Peyer's patch (tissue), 4 donors: ENCODE measurements around the gene GABRR3. TPM values are rescaled to one million over a fixed set of nuclear protein-coding genes. Genes with fewer than 3 reads are reported as not detected.

ENCODE experiments used
- DNase-seq, 3 donors: peaks; one replicate each; pipeline ENCODE4 v3.0.0-alpha.2; 2017 to 2019
- H3K27ac ChIP-seq, 4 donors: fragments of 200-600 bp; sonication (generic); one replicate each; pipeline ENCODE4 v1.5.1; 2016 to 2019
- H3K27me3 ChIP-seq, 2 donors: fragments of 200-600 bp; sonication (generic); one replicate each; pipeline ENCODE4 v1.5.1; 2019
- H3K36me3 ChIP-seq, 3 donors: fragments of 200-600 bp; sonication (generic); one replicate each; pipeline ENCODE4 v1.5.1; 2016 to 2019
- H3K4me1 ChIP-seq, 4 donors: fragments of 200-600 bp; sonication (generic); one replicate each; pipeline ENCODE4 v1.5.1; 2016 to 2019
- H3K4me3 ChIP-seq, 4 donors: fragments of 200-600 bp; sonication (generic); 1 replicate in 3 of 4; 2 replicates in 1 of 4; pipeline ENCODE4 v1.5.1; 2016 to 2019; ENCODE audit warnings: mild to moderate bottlenecking in 1 of 4
- H3K9me3 ChIP-seq, 4 donors: fragments of 200-600 bp; sonication (generic); one replicate each; pipeline ENCODE4 v1.5.1; 2016 to 2019; ENCODE audit warnings: mild to moderate bottlenecking in 1 of 4
- POLR2A ChIP-seq, 2 donors: fragments of 450-650 bp; IDR thresholded peaks; one replicate each; pipeline ENCODE4 v1.5.1; 2017; ENCODE audit warnings: antibody characterized with exemption in 2 of 2, mild to moderate bottlenecking in 2 of 2, moderate library complexity in 2 of 2
- total RNA-seq, 4 donors: library from RNA; depleted of rRNA; stranded (reverse); fragments of >200 nt; gene quantifications; one replicate each; pipeline ENCODE4 v1.1.0, GENCODE V29; 2016
- TF ChIP-seq, protein P1 (sequence below), 6 experiments: fragments of 450-650 bp in 4 of 6; fragments of 200-600 bp in 2 of 6; sonication (generic) in 1 of 6; IDR thresholded peaks; one replicate each; pipeline ENCODE4 v1.5.1; 2017 to 2019; ENCODE audit warnings: antibody characterized with exemption in 6 of 6, mild to moderate bottlenecking in 3 of 6, moderate library complexity in 1 of 6

Gene GABRR3
- total RNA-seq, 4 donors from 2014 or later = not detected

DNA sequence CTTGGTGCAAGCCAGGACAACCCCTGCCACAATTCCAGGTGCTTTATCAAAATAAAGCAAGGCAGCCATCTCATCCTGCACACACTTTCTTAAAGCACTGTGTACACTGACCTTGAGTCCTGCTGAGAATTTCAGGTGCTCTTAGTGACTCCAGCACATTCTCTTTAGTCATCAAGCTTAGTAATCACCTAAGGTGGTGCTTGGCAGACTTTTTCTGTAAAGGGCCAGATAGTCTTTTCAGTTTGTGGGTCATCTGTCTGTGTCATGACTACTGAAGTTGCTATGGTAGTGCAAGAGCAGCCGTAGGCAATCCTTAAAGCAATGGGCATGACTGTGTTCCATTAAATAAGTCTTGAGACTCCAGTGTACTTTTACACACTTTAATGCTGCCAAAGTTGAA, 99.3 kb downstream of the GABRR3 start:
- peaks cover 0 to 38% (median 0%) of the 10 kb centered on the region in 3 donors for H3K36me3 ChIP-seq
- DNase-seq = no peak

More for the DNA sequence above, 99.3 kb downstream of the GABRR3 start:
- H3K9me3 ChIP-seq = no peaks in the 10 kb centered on the region
- TF ChIP-seq, protein P1, sequence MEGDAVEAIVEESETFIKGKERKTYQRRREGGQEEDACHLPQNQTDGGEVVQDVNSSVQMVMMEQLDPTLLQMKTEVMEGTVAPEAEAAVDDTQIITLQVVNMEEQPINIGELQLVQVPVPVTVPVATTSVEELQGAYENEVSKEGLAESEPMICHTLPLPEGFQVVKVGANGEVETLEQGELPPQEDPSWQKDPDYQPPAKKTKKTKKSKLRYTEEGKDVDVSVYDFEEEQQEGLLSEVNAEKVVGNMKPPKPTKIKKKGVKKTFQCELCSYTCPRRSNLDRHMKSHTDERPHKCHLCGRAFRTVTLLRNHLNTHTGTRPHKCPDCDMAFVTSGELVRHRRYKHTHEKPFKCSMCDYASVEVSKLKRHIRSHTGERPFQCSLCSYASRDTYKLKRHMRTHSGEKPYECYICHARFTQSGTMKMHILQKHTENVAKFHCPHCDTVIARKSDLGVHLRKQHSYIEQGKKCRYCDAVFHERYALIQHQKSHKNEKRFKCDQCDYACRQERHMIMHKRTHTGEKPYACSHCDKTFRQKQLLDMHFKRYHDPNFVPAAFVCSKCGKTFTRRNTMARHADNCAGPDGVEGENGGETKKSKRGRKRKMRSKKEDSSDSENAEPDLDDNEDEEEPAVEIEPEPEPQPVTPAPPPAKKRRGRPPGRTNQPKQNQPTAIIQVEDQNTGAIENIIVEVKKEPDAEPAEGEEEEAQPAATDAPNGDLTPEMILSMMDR (IDR thresholded peaks at IDR 0.05) = no peak
- no peak for TF ChIP-seq POLR2A (IDR thresholded peaks at IDR 0.05)
- H3K4me1 ChIP-seq = no peaks in the 10 kb centered on the region
- no peak overlapping the region for H3K27ac ChIP-seq
- no peak overlapping the region for H3K4me3 ChIP-seq
- no peaks in the 10 kb centered on the region for H3K27me3 ChIP-seq

Other genes starting within 250 kb of the GABRR3 start
- 10 to 100 TPM; 11.4 to 47.0 (median 16.9) TPM for gene CRYBG3, start 213.3 kb downstream of the GABRR3 start, total RNA-seq
- gene RIOX2, start 62.9 kb downstream of the GABRR3 start, total RNA-seq = 10 to 100 TPM in 3 of 4 donors, 1 to 10 TPM in 1; 9.3 to 50.3 (median 12.6) TPM
- not detected for gene OR5AC2, start 51.9 kb upstream of the GABRR3 start, total RNA-seq
- gene OR5H1, start 95.4 kb upstream of the GABRR3 start, total RNA-seq = not detected
- gene OR5H14, start 112.2 kb upstream of the GABRR3 start, total RNA-seq = not detected
- not detected for gene OR5H15, start 131.4 kb upstream of the GABRR3 start, total RNA-seq
- gene OR5H6, start 228.9 kb upstream of the GABRR3 start, total RNA-seq = not detected
- not detected for gene OR5H2, start 247.2 kb upstream of the GABRR3 start, total RNA-seq